Kidney epithelial cell (primary cell): ENCODE data around the gene FAM13B. TPM values are rescaled to one million over a fixed set of nuclear protein-coding genes. Genes with fewer than 3 reads are reported as not detected.
"Not testable (repeated sequence)": the region's sequence is repeated elsewhere in the genome, so short reads cannot be mapped to it uniquely, and the experiment has no call there.

ENCODE experiments used
- DNase-seq: peaks from one replicate; pipeline ENCODE4 v3.0.0-alpha.2; 2010; ENCODE audit warnings: low read depth
- H3K27me3 ChIP-seq: 2 replicates; pipeline ENCODE4 v1.6.0; 2011; ENCODE audit warnings: low read length; ENCODE audit not compliant: control insufficient read depth, insufficient read depth
- H3K36me3 ChIP-seq: 2 replicates; pipeline ENCODE4 v1.5.1; 2011; ENCODE audit warnings: low read length; ENCODE audit not compliant: control insufficient read depth, insufficient read depth
- H3K4me3 ChIP-seq: 2 replicates; pipeline ENCODE4 v1.5.1; 2011; ENCODE audit warnings: low read depth, mild to moderate bottlenecking, control low read depth, low read length
- total RNA-seq: library from RNA; depleted of rRNA; stranded (reverse); fragments of >200 nt; gene quantifications from 2 replicates; pipeline ENCODE4 v1.2.3, GENCODE V29; 2015
- TF ChIP-seq, protein P1 (sequence below): IDR thresholded peaks from 2 replicates; pipeline ENCODE4 v1.5.1; 2011; ENCODE audit warnings: mild to moderate bottlenecking, moderate library complexity, low read length, control low read depth, inconsistent platforms; ENCODE audit not compliant: insufficient read depth, poor library complexity, severe bottlenecking

FAM13B gene
- total RNA-seq, 1 donor from 2014 or later = 14.4 TPM

DNA sequence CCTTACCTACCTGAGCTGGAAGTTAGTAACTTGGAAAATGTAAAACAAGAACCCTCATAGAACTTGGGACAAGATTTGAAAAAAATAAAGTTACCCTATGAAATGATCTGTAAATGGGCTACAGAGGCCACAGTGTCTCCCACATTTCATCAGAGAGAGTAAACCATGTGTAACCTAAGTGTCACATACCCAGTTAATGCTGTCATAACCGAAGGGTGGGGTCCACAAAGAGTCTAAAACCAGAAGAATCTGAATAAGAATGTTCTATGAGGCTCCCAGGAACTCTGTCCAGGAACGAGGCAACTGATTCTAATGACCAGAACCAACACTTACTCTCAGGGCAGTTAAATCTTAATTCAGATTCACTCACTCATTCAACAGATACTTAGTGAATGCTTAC, 1.0 kb upstream of the FAM13B start:
- Histone ChIP-seq H3K36me3 (no peaks in the 10 kb centered on the region), H3K4me3 (no peak overlapping the region), H3K27me3 (no peaks in the 10 kb centered on the region)
- TF ChIP-seq, protein P1, sequence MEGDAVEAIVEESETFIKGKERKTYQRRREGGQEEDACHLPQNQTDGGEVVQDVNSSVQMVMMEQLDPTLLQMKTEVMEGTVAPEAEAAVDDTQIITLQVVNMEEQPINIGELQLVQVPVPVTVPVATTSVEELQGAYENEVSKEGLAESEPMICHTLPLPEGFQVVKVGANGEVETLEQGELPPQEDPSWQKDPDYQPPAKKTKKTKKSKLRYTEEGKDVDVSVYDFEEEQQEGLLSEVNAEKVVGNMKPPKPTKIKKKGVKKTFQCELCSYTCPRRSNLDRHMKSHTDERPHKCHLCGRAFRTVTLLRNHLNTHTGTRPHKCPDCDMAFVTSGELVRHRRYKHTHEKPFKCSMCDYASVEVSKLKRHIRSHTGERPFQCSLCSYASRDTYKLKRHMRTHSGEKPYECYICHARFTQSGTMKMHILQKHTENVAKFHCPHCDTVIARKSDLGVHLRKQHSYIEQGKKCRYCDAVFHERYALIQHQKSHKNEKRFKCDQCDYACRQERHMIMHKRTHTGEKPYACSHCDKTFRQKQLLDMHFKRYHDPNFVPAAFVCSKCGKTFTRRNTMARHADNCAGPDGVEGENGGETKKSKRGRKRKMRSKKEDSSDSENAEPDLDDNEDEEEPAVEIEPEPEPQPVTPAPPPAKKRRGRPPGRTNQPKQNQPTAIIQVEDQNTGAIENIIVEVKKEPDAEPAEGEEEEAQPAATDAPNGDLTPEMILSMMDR = no peak
- no peak for DNase-seq

DNA sequence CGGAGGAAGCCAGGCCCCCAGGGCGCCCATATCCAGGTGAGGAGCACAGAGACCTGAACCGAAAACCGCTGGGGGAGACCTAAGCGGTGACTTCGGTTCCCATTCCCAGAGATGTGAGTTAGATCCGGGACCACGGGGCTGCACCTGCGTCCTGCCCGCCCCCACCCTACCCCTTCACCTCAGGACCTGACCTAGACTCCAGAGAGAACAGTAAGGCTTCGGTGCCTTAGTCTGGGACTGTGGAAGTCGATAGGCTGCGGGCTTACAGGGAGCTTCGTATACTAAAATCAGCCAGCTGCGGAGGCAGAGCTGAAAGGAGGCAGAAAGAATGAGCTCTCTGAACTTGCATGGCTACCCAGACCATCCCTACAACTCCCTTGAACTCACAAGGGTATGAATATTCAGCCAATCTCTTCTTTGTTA, 518 bp upstream of the FAM13B start:
- H3K36me3 ChIP-seq = no peaks in the 10 kb centered on the region
- no peak for DNase-seq
- no peaks in the 10 kb centered on the region for H3K27me3 ChIP-seq
- peak overlapping the region; percentile 95 for H3K4me3 ChIP-seq
- TF ChIP-seq, protein P1 = no peak

DNA sequence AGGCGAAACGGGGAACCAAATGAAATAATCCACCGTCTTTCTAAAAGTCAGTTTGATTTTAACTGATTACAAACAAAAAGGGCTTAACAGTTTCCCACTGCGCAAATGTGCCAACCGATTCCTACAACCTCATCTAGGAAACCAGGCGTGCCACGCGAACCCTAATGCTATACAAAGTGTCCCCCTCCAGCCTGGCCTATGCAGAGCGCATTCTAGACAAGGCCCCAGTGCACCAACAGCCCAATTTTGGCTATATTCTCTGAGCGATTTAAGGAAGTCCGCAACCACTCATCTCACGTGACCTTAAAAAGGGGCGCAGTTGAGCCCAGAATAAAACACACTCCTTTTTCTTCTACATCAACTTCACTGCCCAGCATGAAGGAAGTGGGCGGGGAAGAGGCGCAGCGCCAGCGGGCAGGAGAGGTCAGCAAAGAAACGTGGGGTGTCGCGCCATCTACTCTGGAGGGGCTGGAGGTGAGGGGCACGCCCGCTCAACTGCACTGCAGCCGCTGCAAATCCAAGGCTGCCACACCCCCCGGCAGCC, 779 bp downstream of the FAM13B start:
- H3K4me3 ChIP-seq = peak overlapping the region; percentile 95
- no peaks in the 10 kb centered on the region for H3K27me3 ChIP-seq
- TF ChIP-seq, protein P1 = peak; percentile 6
- no peaks in the 10 kb centered on the region for H3K36me3 ChIP-seq
- no peak for DNase-seq

DNA sequence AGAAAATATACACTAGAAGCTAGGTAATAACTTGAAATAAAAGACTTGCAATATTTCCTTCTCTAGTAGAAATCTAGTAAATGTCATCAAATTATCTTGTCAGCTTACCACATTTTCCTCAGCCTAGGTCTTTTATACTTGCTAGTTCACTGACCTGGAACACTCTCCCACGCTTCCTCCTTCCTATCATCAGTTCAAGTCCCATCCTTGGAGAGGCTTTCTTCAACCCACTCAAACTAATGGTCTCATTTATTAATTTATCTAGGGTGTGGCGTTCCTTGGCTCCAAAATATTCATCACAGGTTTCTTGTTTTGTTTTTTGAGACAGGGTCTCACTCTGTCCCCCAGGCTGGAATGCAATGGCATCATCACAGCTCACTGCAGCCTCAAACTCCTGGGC, 2.9 kb downstream of the FAM13B start:
- Histone ChIP-seq H3K36me3 (no peaks in the 10 kb centered on the region), H3K4me3 (no peak overlapping the region), H3K27me3 (no peaks in the 10 kb centered on the region)
- no peak for DNase-seq
- TF ChIP-seq, protein P1 = no peak

DNA sequence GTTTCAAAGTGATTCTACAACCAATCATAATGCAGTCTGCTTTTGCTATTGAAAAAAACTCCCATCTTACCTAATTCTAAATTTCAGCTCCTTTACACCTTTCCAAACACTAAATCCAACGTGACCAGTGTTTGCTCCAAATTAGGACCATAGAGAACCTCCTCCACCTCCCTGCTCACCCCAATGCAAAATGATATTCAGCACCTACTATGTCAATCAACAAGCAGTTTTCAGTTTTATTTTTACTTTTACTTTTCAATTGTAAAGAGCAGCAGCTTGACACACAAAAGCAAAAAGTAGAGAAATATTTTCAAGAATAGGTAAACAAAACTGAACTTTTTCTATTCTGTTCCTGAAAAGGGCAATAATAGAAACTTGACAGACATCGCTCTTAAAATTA, 3.4 kb downstream of the FAM13B start:
- no peak for DNase-seq
- TF ChIP-seq, protein P1 = no peak
- H3K36me3 ChIP-seq = no peaks in the 10 kb centered on the region
- no peaks in the 10 kb centered on the region for H3K27me3 ChIP-seq
- H3K4me3 ChIP-seq = no peak overlapping the region

DNA sequence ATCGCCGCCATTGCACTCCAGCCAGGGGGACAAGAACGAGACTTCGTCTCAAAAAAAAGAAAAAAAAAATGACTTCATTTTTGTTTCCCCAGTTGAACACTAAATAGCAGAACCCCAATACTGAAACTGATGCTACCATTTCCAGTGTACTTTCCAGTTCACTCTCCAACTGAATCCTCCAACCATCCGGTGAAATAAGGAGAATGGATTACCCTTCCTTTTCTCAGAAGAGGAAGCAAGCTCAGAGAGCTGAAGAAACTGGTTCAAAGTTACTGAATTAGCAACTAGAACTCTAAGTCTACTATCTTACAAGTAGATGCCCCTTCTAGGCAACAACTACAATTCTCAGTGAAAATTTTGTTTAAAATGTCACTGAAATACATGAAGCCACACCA, 3.9 kb downstream of the FAM13B start:
- TF ChIP-seq, protein P1 = no peak
- Histone ChIP-seq H3K4me3 (no peak overlapping the region), H3K27me3 (no peaks in the 10 kb centered on the region), H3K36me3 (no peaks in the 10 kb centered on the region)
- no peak for DNase-seq

DNA sequence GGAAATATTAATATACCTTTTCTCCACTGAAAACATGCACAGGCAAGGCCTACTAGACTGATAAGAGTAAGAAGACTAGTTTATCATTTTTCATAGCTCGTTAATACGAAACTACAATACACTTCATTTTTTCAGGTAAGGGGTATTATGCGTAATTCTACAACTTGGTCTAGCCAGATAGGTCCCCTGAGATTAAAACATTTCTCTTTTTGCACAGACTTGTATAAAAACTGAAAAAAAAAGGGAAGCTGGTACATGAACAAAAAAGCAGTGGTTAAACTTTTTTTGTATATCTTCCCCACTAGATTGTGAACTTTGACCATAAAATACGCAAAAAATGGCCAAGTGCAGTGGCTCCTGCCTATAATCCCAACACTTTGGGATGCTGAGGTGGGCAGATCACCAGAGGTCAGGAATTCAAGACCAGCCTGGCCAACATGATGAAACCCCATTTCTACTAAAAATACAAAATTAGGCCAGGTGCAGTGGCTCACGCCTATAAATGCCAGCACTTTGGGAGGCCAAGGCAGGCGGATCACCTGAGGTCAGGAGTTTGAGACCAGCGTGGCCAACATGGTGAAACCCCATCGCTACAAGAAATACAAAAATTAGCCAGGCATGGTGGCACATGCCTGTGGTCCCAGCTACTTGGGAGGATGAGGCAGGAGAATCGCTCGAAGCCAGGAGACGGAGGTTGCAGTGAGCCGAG, 4.5 kb downstream of the FAM13B start:
- DNase-seq, H3K36me3 ChIP-seq, H3K27me3 ChIP-seq, H3K4me3 ChIP-seq: not testable (repeated sequence)

DNA sequence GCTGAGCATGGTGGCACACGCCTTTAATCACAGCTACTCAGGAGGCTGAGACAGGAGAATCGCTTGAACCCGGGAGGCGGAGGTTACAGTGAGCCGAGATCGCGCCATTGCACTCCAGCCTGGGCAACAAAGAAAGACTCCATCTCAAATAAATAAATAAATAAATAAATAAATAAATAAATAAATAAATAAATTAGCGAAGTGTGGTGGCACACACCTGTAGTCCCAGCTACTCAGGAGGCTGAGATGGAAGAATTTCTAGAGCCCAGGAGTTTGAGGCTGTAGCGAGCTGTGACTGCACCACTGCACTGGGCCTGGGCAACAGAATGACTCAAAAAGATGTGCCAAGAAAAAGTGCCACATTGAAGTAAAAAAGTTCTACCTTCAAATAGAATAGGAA, 6.1 kb downstream of the FAM13B start:
- H3K27me3 ChIP-seq, H3K4me3 ChIP-seq, DNase-seq, H3K36me3 ChIP-seq: not testable (repeated sequence)
